NB4 (cell line): ENCODE measurements around the gene DISP2.

Experiments
- CTCF ChIP-seq: IDR thresholded peaks from one replicate; pipeline ENCODE4 v1.5.1; 2012; ENCODE audit warnings: low read depth, low read length
- MAX ChIP-seq: IDR thresholded peaks from 2 replicates; pipeline ENCODE4 v1.6.1; 2011; ENCODE audit warnings: low read depth, low read length
- MYC ChIP-seq: IDR thresholded peaks from 2 replicates; pipeline ENCODE4 v1.6.1; 2011; ENCODE audit warnings: low read depth, low read length
- POLR2A ChIP-seq: IDR thresholded peaks from 2 replicates; pipeline ENCODE4 v1.6.1; 2011; ENCODE audit warnings: mild to moderate bottlenecking; ENCODE audit not compliant: insufficient read length; ENCODE audit errors: extremely low read depth

- TF ChIP-seq POLR2A (no peak), CTCF (no peak), MYC (no peak), MAX (no peak)
Measured at GRCh38 chr15:40420071-40420713, 62.2 kb downstream of the DISP2 start.
